ENCODE data around the gene TMPRSS3.

The TMPRSS3 gene

GRCh38 chr21:42356046-42356445 lies 39.8 kb downstream of the TMPRSS3 start:
- DNase-seq (ENCODE audit: low read depth): no peak
- TF ChIP-seq CTCF (conservative IDR thresholded peaks at IDR 0.05; ENCODE audit: low read depth, low read length): no peak

DNA sequence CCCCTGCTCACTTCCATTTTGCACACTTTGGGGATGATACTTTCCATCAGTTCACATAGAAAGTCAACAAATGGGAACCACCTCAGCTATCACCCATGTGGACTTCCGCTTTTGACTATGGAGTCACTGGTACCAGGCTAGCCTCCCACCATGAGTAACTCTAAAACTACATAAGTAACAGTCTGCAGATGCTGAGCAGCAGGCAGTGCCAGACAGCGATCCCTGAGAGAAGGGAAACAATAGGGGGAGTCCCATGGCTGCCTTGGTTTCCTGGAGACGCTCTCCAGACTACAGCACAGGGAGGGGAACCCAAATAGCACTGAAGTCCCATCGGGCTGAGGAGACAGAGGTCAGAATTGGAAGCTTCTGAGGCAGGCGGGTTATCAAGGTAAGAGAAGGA lies 42.2 kb downstream of the TMPRSS3 start:
- TF ChIP-seq CTCF (conservative IDR thresholded peaks at IDR 0.05; ENCODE audit: low read depth, low read length): no peak
- no peak overlapping the region for H3K4me3 ChIP-seq (ENCODE audit: low read depth, low read length)

More at GRCh38 chr21:42356046-42356445, 39.8 kb downstream of the TMPRSS3 start:
- no peak overlapping the region for H3K4me3 ChIP-seq (ENCODE audit: low read depth, low read length)

GRCh38 chr21:42352441-42353095 lies 43.3 kb downstream of the TMPRSS3 start:
- no peak for TF ChIP-seq CTCF (conservative IDR thresholded peaks at IDR 0.05; ENCODE audit: low read depth, low read length)
- no peak overlapping the region for H3K4me3 ChIP-seq (ENCODE audit: low read depth, low read length)
- DNase-seq (ENCODE audit: low read depth): no peak

More for the DNA sequence above, 42.2 kb downstream of the TMPRSS3 start:
- DNase-seq (ENCODE audit: low read depth): no peak

GRCh38 chr21:42351626-42352440 lies 44.0 kb downstream of the TMPRSS3 start:
- H3K4me3 ChIP-seq (ENCODE audit: low read depth, low read length): no peak overlapping the region
- DNase-seq (ENCODE audit: low read depth): no peak
- TF ChIP-seq CTCF (conservative IDR thresholded peaks at IDR 0.05; ENCODE audit: low read depth, low read length): no peak

DNA sequence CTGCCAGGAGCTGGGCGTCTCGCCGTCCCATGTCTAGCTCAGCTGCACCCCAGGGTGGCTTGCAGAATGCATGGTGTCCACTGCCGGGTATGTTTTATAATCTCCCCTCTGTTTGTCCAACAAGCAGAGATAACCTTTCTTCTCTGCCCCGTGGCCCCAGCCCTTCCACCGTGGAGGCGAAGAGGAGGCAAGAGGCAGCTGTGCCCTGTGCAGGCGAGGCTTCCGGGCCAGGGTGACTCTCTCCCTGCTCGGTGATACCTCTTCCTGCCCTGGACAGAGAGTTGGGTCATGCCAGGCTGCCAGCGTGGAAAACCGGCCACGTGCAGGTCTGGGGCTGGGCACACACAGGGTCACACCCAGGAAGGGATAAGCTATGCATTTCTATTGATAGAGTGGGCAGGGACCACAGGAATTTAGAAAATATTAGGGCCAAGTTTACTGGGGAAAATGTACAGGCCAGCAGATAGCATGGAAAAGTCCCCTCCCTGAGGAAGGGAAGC lies 44.9 kb downstream of the TMPRSS3 start, which contains the start of gene TFF2:
Gene TFF2 (minus strand): TSS at position 68 of the 500 bp plus-strand sequence. CDS start 37 bp downstream, at position 31.
- no peak for DNase-seq (ENCODE audit: low read depth)

DNA sequence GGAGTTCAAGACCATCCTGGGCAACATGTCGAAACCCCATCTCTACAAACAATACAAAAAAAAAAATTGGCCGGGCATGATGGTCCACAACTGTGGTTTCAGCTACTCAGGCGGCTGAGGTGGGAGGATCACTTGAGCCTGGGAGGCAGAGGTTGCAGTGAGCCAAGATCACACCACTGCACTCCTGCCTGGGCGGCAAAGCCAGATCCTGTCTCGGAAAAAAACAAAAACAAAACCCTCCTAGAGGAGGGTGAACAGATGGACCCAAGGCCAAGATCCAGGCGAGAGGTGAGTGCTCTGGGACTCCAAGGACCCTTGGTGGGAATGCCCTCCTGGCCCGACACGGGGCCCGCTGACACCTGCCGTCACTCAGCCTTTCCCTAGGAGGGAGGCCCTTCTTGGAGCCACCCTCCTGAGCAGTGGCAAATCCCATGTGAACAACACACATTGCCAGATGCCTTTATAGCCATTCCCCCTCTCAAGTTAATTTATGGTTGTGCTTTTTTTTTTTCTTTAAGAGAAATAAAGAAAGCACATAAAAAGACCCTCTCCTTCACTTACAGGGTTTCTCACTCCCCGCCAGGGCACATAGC lies 45.4 kb downstream of the TMPRSS3 start:
- DNase-seq (ENCODE audit: low read depth): no peak
- no peak overlapping the region for H3K4me3 ChIP-seq (ENCODE audit: low read depth, low read length)
- no peak for TF ChIP-seq CTCF (conservative IDR thresholded peaks at IDR 0.05; ENCODE audit: low read depth, low read length)

More for the DNA sequence above, 44.9 kb downstream of the TMPRSS3 start, which contains the start of gene TFF2:
- H3K4me3 ChIP-seq (ENCODE audit: low read depth, low read length): no peak within 1 kb of the TSS
- TF ChIP-seq CTCF (conservative IDR thresholded peaks at IDR 0.05; ENCODE audit: low read depth, low read length): no peak
